ENCODE results near the gene STARD3. TPM values are rescaled to one million over a fixed set of nuclear protein-coding genes. Genes with fewer than 3 reads are reported as not detected.

STARD3 gene
- total and polyA plus RNA-seq, 2 donors from 2014 or later, result 32.1 to 47.6 TPM

- TF ChIP-seq CTCF (IDR thresholded peaks at IDR 0.05; ENCODE audit: borderline replicate concordance, extremely low read depth, insufficient read depth), result no peak
Measured at GRCh38 chr17:39617446-39618245, 19.3 kb upstream of the STARD3 start.

GRCh38 chr17:39618246-39618913, 18.6 kb upstream of the STARD3 start:
- intact Hi-C loops (cut with DNase I), result no loop called here
- no peaks in the 10 kb centered on the region for H3K9me3 ChIP-seq (ENCODE audit: control insufficient read depth in 2 of 3, insufficient read depth in 1 of 3, low read length in 3 of 3)
- no peak for FAIRE-seq
- peak in 2 of 5 donors; percentile 46 to 74 for DNase-seq
- H3K27ac ChIP-seq (ENCODE audit: low read depth in 2 of 2, low read length in 2 of 2), result no peak overlapping the region
- H3K27me3 ChIP-seq (ENCODE audit: control insufficient read depth, insufficient read depth, low read length), result peaks cover 2% of the 10 kb centered on the region
- no peak for TF ChIP-seq CTCF (IDR thresholded peaks at IDR 0.05; ENCODE audit: borderline replicate concordance, extremely low read depth, insufficient read depth)
- peaks cover 0 to 8% (median 3%) of the 10 kb centered on the region in 3 donors for H3K4me1 ChIP-seq (ENCODE audit: control insufficient read depth in 2 of 3, insufficient read depth in 2 of 3, low read depth in 1 of 3, low read length in 3 of 3)
- peak overlapping the region; percentile 56 to 68 (median 68) for H3K4me3 ChIP-seq (ENCODE audit: low read length in 3 of 3)
- H3K36me3 ChIP-seq (ENCODE audit: control insufficient read depth in 2 of 3, insufficient read depth in 3 of 3, low read length in 3 of 3), result no peaks in the 10 kb centered on the region
- H3K9ac ChIP-seq (ENCODE audit: low read length in 3 of 3), result peak overlapping the region in 2 of 3 donors; percentile 22 to 59

More at GRCh38 chr17:39617446-39618245, 19.3 kb upstream of the STARD3 start:
- no peak overlapping the region for H3K9ac ChIP-seq (ENCODE audit: low read length in 3 of 3)
- H3K4me3 ChIP-seq (ENCODE audit: low read length in 3 of 3), result peak overlapping the region in 1 of 3 donors; percentile 68
- no peaks in the 10 kb centered on the region for H3K36me3 ChIP-seq (ENCODE audit: control insufficient read depth in 2 of 3, insufficient read depth in 3 of 3, low read length in 3 of 3)
- intact Hi-C loops (cut with DNase I), result no loop called here
- DNase-seq (peak in 4 of 5 donors; percentile 54 to 91 (median 70)), FAIRE-seq (no peak)
- H3K27me3 ChIP-seq (ENCODE audit: control insufficient read depth, insufficient read depth, low read length), result peaks cover 2% of the 10 kb centered on the region
- peaks cover 0 to 4% (median 3%) of the 10 kb centered on the region in 3 donors for H3K4me1 ChIP-seq (ENCODE audit: control insufficient read depth in 2 of 3, insufficient read depth in 2 of 3, low read depth in 1 of 3, low read length in 3 of 3)
- H3K27ac ChIP-seq (ENCODE audit: low read depth in 2 of 2, low read length in 2 of 2), result no peak overlapping the region
- H3K9me3 ChIP-seq (ENCODE audit: control insufficient read depth in 2 of 3, insufficient read depth in 1 of 3, low read length in 3 of 3), result no peaks in the 10 kb centered on the region

DNA sequence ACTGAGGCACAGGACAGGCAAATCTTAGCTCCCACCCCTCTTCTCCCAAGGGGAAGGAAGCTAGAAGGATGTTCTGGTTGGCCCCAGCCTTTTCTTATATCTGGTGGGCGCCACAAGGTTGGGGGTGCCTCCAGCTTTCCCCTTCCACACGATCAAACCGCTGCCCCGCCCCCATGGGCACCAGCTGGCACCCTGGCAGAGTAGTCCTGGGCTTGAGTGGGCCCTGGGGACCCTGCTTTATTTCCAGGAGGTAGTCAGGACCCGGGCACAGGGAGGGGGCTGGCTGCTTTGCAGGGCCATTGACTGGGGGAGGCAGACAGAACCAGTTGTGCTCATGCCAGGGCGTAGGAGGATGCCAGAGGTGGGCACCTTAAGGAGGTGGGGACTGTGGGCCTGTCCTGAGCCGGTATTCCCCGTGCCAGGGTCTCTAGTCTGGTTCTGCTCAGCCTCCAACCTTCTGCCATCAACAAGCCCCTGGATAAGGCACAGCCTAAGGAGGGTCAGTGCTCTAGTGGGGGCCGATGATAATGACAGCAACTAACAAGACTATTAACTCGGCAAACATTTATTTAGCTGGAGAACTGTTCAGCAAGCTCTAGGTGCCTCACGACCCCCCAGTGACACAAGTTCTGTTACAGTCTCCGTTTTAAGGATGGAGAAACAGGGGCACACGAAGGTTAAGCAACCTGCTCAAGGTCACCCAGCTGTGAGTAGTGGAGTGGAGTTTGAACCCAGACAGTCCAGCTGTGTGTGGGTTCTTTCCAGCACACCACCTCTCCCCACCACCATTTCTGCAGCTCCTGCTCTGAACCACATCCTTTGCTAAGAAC, 17.8 kb upstream of the STARD3 start:
- no peak overlapping the region for H3K27ac ChIP-seq (ENCODE audit: low read depth in 2 of 2, low read length in 2 of 2)
- DNase-seq (peak in 1 of 5 donors; percentile 69), FAIRE-seq (no peak)
- H3K27me3 ChIP-seq (ENCODE audit: control insufficient read depth, insufficient read depth, low read length), result peaks cover 2% of the 10 kb centered on the region
- no peaks in the 10 kb centered on the region for H3K9me3 ChIP-seq (ENCODE audit: control insufficient read depth in 2 of 3, insufficient read depth in 1 of 3, low read length in 3 of 3)
- intact Hi-C loops (cut with DNase I), result no loop called here
- peaks cover 0 to 8% (median 3%) of the 10 kb centered on the region in 3 donors for H3K4me1 ChIP-seq (ENCODE audit: control insufficient read depth in 2 of 3, insufficient read depth in 2 of 3, low read depth in 1 of 3, low read length in 3 of 3)
- peak overlapping the region in 2 of 3 donors; percentile 68 for H3K4me3 ChIP-seq (ENCODE audit: low read length in 3 of 3)
- no peaks in the 10 kb centered on the region for H3K36me3 ChIP-seq (ENCODE audit: control insufficient read depth in 2 of 3, insufficient read depth in 3 of 3, low read length in 3 of 3)
- H3K9ac ChIP-seq (ENCODE audit: low read length in 3 of 3), result peak overlapping the region in 1 of 3 donors; percentile 59
- TF ChIP-seq CTCF (IDR thresholded peaks at IDR 0.05; ENCODE audit: borderline replicate concordance, extremely low read depth, insufficient read depth), result no peak

All from kidney (tissue), 14 donors.